Peyer's patch (tissue), 4 donors: Measurements from ENCODE around the gene DONSON. TPM values are rescaled to one million over a fixed set of nuclear protein-coding genes. Genes with fewer than 3 reads are reported as not detected.
A peak's percentile ranks its signal among the peaks of the same experiment; 100 is the strongest.
"Not testable (repeated sequence)": the region's sequence is repeated elsewhere in the genome, so short reads cannot be mapped to it uniquely, and the experiment has no call there.

Experiments used
- DNase-seq, 3 donors: peaks; one replicate each; pipeline ENCODE4 v3.0.0-alpha.2; 2017 to 2019
- H3K27ac ChIP-seq, 4 donors: fragments of 200-600 bp; sonication (generic); one replicate each; pipeline ENCODE4 v1.5.1; 2016 to 2019
- H3K27me3 ChIP-seq, 2 donors: fragments of 200-600 bp; sonication (generic); one replicate each; pipeline ENCODE4 v1.5.1; 2019
- H3K36me3 ChIP-seq, 3 donors: fragments of 200-600 bp; sonication (generic); one replicate each; pipeline ENCODE4 v1.5.1; 2016 to 2019
- H3K4me1 ChIP-seq, 4 donors: fragments of 200-600 bp; sonication (generic); one replicate each; pipeline ENCODE4 v1.5.1; 2016 to 2019
- H3K4me3 ChIP-seq, 4 donors: fragments of 200-600 bp; sonication (generic); 1 replicate in 3 of 4; 2 replicates in 1 of 4; pipeline ENCODE4 v1.5.1; 2016 to 2019; ENCODE audit warnings: mild to moderate bottlenecking in 1 of 4
- H3K9me3 ChIP-seq, 4 donors: fragments of 200-600 bp; sonication (generic); one replicate each; pipeline ENCODE4 v1.5.1; 2016 to 2019; ENCODE audit warnings: mild to moderate bottlenecking in 1 of 4
- POLR2A ChIP-seq, 2 donors: fragments of 450-650 bp; IDR thresholded peaks; one replicate each; pipeline ENCODE4 v1.5.1; 2017; ENCODE audit warnings: antibody characterized with exemption in 2 of 2, mild to moderate bottlenecking in 2 of 2, moderate library complexity in 2 of 2
- total RNA-seq, 4 donors: library from RNA; depleted of rRNA; stranded (reverse); fragments of >200 nt; gene quantifications; one replicate each; pipeline ENCODE4 v1.1.0, GENCODE V29; 2016
- TF ChIP-seq, protein P1 (sequence below), 6 experiments: fragments of 450-650 bp in 4 of 6; fragments of 200-600 bp in 2 of 6; sonication (generic) in 1 of 6; IDR thresholded peaks; one replicate each; pipeline ENCODE4 v1.5.1; 2017 to 2019; ENCODE audit warnings: antibody characterized with exemption in 6 of 6, mild to moderate bottlenecking in 3 of 6, moderate library complexity in 1 of 6

The DONSON gene, protein sequence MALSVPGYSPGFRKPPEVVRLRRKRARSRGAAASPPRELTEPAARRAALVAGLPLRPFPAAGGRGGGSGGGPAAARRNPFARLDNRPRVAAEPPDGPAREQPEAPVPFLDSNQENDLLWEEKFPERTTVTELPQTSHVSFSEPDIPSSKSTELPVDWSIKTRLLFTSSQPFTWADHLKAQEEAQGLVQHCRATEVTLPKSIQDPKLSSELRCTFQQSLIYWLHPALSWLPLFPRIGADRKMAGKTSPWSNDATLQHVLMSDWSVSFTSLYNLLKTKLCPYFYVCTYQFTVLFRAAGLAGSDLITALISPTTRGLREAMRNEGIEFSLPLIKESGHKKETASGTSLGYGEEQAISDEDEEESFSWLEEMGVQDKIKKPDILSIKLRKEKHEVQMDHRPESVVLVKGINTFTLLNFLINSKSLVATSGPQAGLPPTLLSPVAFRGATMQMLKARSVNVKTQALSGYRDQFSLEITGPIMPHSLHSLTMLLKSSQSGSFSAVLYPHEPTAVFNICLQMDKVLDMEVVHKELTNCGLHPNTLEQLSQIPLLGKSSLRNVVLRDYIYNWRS
- 10 to 100 TPM in 2 of 4 donors, 1 to 10 TPM in 2; 9.2 to 26.3 (median 10.7) TPM for total RNA-seq

DNA sequence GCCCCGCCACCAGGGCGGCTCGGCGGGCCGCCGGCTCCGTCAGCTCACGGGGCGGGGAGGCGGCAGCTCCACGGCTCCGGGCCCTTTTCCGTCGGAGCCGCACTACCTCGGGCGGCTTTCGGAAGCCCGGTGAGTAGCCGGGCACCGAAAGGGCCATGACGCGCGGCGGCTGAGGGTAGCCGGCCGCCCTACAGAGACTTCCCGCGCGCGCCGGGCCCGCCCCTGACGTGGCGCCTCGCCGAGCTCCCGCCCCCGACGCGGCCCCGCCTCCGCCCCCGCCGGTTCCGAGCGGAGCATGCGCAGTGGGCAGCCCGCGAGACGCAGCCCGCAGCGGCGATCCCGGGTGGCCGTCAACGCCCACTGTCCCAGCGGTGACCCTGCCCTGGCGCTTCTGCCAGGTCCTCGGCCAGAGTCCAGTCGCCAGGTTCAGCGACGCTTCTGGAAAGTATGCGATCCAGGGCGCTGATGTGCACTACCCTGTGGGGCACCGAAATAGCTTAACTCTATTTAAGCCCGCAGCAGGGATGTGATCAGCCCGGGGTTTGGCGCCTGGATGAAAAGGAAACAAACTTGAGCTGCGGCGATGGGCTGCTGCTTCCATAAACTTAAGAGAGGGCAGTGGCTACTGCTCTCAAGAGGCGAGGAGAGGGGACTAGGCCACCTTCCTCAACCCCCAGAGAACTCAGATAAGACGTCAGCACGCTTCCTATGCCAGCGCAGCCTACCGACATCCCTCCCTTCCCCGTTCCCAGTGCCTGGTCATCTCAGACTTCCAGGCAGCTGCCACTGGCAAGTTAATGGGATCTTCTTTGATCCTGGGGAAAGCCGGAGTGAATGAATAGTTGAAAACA is at the start of gene DONSON:
Gene DONSON (minus strand): TSS at position 200 of the 851 bp plus-strand sequence. CDS start 43 bp downstream, at position 157.
- peak; percentile 19 to 33 for TF ChIP-seq POLR2A (IDR thresholded peaks at IDR 0.05)
- TF ChIP-seq, protein P1, sequence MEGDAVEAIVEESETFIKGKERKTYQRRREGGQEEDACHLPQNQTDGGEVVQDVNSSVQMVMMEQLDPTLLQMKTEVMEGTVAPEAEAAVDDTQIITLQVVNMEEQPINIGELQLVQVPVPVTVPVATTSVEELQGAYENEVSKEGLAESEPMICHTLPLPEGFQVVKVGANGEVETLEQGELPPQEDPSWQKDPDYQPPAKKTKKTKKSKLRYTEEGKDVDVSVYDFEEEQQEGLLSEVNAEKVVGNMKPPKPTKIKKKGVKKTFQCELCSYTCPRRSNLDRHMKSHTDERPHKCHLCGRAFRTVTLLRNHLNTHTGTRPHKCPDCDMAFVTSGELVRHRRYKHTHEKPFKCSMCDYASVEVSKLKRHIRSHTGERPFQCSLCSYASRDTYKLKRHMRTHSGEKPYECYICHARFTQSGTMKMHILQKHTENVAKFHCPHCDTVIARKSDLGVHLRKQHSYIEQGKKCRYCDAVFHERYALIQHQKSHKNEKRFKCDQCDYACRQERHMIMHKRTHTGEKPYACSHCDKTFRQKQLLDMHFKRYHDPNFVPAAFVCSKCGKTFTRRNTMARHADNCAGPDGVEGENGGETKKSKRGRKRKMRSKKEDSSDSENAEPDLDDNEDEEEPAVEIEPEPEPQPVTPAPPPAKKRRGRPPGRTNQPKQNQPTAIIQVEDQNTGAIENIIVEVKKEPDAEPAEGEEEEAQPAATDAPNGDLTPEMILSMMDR (IDR thresholded peaks at IDR 0.05) = peak in 3 of 6 experiments; percentile 24 to 28 (median 26)
- H3K27ac ChIP-seq = peak within 1 kb of the TSS; percentile 82 to 91 (median 86)
- H3K9me3 ChIP-seq = no peaks in the 10 kb centered on the region
- peak within 1 kb of the TSS; percentile 72 to 95 (median 88) for H3K4me3 ChIP-seq
- H3K4me1 ChIP-seq = peaks cover 0 to 8% (median 0%) of the 10 kb centered on the region in 4 donors
- H3K27me3 ChIP-seq = no peaks in the 10 kb centered on the region
- H3K36me3 ChIP-seq = no peaks in the 10 kb centered on the region
- DNase-seq = peak; percentile 79 to 96 (median 93)

DNA sequence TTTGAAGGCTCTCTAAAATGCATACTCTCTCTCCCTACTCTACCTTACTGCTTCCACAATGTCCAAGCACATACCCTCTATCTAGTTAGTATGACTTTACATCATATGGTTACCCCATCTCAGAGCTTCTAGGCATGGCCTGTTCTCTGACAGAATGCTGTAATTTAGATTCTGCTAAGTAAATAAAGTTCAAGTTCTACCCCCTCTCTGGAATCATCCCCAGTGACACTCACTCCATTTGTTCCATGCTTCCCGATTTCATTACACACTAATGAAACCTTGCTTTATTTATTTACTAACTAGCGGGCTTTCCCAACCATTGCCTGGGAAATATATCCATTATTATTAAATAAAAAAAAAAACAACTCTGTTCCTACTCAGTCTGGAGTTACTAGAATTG is 45.8 kb upstream of the DONSON start:
- H3K27ac ChIP-seq = no peak overlapping the region
- H3K9me3 ChIP-seq = no peaks in the 10 kb centered on the region
- H3K4me3 ChIP-seq = no peak overlapping the region
- H3K36me3 ChIP-seq = peaks cover 0 to 18% (median 0%) of the 10 kb centered on the region in 3 donors
- H3K27me3 ChIP-seq = no peaks in the 10 kb centered on the region
- TF ChIP-seq POLR2A (IDR thresholded peaks at IDR 0.05) = no peak
- TF ChIP-seq, protein P1 (IDR thresholded peaks at IDR 0.05) = no peak
- DNase-seq = no peak
- peaks cover 0 to 9% (median 0%) of the 10 kb centered on the region in 4 donors for H3K4me1 ChIP-seq

DNA sequence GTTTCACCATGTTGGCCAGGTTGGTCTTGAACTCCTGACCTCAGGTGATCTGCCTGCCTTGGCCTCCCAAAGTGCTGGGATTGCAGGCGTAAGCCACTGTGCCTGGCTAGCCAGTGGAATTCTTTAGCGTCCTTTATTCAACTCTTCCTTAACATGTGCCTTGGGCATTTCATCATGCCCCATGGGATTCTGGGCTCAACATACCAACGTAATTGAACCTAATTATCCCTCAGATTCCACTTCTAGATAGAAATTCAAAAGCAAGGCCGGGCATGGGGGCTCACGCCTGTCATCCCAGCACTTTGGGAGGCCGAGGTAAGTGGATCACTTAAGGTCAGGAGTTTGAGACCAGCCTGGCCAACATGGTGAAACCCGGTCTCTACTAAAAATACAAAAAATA is 37.7 kb upstream of the DONSON start:
- H3K27me3 ChIP-seq, H3K27ac ChIP-seq, H3K9me3 ChIP-seq, DNase-seq, H3K4me1 ChIP-seq, H3K4me3 ChIP-seq: not testable (repeated sequence)
- H3K36me3 ChIP-seq = peaks cover 0 to 43% (median 0%) of the 10 kb centered on the region in 3 donors

DNA sequence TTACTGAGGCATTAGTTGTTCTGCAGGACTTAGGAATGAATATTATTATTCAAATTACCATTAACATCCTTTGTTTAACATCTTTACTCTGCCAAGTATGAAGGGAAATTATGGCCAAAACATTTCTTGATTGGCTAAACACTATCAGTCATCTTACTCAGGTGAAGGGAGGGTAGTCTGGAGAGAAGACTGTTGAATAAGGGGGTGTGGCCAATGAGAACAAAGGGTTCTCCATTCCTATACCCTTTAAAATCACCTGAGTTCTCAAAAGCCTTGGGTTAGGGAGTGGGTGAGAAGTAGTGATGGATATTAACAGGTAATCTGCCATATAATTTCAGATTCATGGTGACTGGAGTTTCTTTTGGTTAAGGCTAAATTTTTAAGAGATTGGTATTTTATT is 33.8 kb upstream of the DONSON start:
- no peak for DNase-seq

DNA sequence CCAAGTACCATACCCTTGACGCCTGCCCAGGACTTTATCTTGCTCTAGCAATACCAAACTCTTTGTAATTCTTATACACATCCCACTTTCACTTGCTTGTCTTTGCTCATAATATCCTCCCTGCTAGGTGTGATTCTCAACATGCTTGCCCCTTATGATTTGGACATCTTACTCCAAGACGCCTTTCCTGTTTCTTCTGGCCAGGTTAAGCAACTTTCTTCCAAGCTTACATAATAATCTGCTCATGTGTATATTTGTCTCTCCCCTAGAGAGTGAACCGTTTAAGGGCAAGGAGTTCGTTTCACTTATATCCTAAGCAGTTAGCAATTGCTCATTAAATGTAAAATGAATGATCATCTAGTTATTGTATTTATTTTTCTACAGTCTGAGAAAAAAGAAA is 31.2 kb upstream of the DONSON start:
- no peak overlapping the region for H3K27ac ChIP-seq
- no peak for DNase-seq
- H3K4me1 ChIP-seq = no peaks in the 10 kb centered on the region
- H3K9me3 ChIP-seq = no peaks in the 10 kb centered on the region
- H3K27me3 ChIP-seq = no peaks in the 10 kb centered on the region
- peaks cover 0 to 43% (median 0%) of the 10 kb centered on the region in 3 donors for H3K36me3 ChIP-seq
- TF ChIP-seq, protein P1 (IDR thresholded peaks at IDR 0.05) = no peak
- TF ChIP-seq POLR2A (IDR thresholded peaks at IDR 0.05) = no peak
- no peak overlapping the region for H3K4me3 ChIP-seq

More for the DNA sequence above, 33.8 kb upstream of the DONSON start:
- no peaks in the 10 kb centered on the region for H3K27me3 ChIP-seq
- TF ChIP-seq, protein P1 (IDR thresholded peaks at IDR 0.05) = no peak
- no peak for TF ChIP-seq POLR2A (IDR thresholded peaks at IDR 0.05)
- no peak overlapping the region for H3K27ac ChIP-seq
- no peaks in the 10 kb centered on the region for H3K9me3 ChIP-seq
- no peaks in the 10 kb centered on the region for H3K4me1 ChIP-seq
- no peak overlapping the region for H3K4me3 ChIP-seq
- peaks cover 0 to 31% (median 0%) of the 10 kb centered on the region in 3 donors for H3K36me3 ChIP-seq
